NK-92 treated with Interleukin-12 subunit alpha and Interleukin-12 subunit beta, amount 100 ng/mL, for 24 hours (cell line): ENCODE data around the gene HDAC4.
"Not testable (repeated sequence)": the region's sequence is repeated elsewhere in the genome, so short reads cannot be mapped to it uniquely, and the experiment has no call there.

Experiments
- DNase-seq: peaks from one replicate; lab custom pipeline; 2025; lab: John Stamatoyannopoulos, UW

The HDAC4 gene

DNA sequence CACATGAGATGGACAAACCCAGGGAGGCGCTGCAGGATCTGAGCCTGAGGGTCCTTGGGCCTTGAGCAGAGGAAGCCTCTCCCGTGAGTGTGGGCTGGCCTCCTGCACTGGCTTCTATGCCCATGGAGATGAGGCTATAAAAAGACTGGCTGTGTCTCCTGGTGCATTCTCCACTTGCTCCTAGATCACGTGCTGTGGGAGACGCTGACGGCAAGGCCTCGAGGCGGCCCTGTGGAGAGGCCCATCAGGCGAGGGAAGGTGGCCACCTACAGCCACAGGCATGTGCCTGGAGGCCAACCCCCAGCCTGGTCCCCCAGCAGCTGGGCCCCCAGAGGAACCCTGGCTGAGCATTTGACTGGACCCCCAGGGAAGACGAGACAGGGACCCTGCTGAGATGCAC is 354.0 kb downstream of the HDAC4 start:
- no peak for DNase-seq

DNA sequence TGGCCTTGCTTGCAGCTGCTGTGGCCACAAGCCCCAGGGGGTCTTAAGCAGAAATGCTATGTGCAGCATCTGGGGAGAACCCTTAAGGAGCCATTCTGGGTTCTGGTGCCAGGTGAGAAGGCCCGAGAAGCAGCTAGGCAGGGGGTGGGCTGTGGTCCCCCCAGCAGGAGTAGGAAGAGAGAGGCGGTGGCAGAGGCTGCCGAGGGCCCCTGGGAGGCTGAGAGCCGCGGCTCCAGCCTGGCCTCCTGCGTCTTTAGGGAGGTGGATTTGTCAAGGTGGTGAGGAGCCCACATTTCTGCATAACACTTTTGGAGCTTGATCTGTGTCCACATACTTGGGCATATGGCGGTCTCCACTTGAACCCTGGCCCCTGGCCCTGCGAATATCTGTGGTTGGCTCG is 356.5 kb downstream of the HDAC4 start:
- no peak for DNase-seq

DNA sequence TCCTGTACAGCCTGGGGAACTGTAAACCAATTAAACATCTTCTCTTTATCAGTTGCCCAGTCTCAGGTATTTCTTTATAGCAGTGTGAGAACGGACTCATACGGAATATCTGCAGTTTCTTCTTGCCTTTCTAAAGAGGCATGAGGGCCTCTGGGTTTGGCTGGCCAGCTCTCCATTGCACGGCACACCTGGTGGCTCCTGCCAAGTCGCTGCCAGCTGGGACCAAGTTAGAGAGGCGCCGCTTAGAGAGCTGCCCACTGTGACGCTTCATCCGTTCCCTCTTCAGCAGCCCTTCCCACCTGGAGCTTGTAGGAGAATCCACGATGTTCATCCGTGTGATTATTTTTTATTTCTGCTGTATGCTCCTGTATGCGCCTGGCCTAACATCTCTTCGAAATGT is 357.5 kb downstream of the HDAC4 start:
- DNase-seq: no peak

DNA sequence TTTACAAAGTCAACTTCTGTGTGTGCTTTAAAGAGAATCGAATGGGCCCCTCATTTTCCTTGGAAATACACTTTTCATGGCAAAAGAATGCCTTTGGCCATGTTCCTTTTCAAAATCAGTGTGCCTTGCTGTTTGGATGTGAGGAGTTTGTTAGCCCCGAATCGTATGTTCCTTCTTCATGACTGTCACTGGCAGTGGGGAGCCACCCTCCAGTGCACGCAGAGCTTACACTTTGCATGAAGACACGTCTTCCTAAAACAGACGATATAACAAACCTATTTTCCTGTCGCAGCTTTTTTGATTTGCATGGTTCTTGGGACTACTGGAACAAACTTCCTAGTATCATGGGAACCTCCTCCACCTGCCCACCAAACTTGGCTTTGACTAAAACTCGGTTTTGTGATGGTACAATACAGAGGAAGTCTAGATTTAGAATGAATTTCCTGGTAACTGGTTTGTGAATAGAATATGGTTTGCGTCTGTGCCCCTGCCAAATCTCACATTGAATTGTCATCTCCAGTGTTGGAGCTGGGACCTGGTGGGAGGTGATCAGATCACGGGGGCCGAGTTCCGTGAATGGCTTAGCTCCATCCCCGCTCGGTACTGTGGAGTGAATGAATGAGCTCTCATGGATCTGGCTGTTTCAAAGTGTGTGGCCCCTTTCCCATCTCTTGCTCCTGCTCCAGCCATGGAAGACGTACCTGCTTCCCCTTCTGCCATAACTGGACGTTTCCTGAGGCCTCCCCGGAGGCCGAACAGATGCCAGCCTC is 358.1 kb downstream of the HDAC4 start:
- no peak for DNase-seq

DNA sequence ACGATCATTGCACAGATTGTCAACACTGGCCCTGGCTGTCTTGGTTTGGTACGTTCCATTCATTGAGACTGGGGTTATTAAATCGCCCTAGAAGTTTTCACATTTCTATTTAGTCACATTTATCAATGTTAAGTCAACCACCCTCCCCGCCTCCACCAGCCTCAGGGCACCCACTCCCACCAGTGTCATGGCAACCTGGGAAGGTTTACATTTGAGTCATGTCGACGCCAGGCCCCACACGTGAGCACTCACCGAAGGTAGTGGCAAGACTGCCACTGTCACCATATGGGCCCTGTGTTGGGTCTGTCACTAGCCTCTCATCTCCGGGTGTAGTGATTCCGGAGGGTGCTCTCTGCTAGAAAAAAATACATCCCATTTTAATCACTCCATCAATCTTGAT is 358.8 kb downstream of the HDAC4 start:
- no peak for DNase-seq

DNA sequence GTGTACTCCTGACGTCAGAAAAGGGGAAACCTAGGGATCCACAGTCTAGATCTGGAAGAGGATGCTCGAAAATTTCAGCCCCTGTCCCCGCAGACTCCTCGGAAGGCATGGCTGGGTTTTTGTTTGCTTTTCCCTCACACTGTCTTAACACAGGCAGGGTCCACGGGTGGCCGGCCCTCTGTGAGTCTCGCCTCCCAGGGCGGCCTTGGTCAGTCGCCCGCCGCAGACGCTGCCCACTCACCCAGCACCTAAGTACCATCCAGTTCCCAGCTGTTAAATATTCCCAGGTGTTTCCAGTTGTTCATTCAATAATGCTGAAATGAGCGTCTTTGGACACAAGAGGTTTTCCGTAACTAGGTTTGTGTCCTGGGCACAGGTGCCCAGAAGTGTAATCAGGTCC is 359.8 kb downstream of the HDAC4 start:
- DNase-seq: no peak

DNA sequence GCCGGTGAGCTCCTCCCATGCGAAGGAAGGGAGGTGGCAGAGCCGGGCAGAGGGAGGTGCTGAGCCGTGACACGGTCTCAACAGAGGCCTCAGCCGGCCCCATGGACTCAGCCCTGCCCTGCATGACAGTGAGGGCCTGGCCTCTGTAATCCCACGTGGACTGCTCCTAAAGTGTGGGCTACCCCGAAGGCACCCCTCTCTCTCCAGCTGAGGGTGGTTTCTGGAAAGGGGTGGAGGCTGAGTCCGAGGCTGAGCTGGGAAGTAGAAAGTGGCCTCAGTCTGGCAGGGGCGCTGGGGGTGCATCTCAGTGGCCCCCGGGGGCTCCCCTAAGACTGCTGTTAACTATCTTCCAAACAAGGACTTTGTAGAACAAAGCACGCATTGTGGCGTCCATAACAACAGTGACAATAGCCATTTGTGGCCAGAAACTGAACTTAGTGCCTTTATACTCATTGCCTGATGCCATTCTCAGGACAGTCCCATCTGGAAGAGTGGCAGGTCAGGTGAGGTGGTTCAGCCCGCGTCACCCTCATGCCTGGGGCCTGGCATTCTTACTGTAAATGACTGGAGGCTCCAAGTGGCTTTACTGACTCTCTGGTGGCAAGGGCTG is 360.6 kb downstream of the HDAC4 start:
- DNase-seq: no peak

DNA sequence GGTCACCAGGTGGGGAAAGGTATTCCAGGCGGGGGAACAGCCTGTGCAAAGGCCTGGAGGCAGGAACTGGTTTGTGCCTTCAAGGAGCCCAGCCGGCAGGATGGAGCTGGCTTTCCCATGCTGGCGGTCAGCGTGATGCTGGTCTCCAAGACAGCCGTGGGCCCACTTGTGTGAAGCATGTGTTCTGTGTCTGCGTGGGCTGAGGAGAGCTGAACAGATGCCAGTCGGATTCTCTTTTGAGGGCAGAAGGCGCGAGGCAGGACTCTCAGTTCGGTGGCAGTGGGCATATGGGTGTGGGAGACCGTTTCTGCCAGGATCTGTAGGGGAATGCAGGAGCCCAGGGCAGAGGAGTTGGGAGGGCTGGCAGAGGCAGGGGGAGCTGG is 361.4 kb downstream of the HDAC4 start:
- no peak for DNase-seq

DNA sequence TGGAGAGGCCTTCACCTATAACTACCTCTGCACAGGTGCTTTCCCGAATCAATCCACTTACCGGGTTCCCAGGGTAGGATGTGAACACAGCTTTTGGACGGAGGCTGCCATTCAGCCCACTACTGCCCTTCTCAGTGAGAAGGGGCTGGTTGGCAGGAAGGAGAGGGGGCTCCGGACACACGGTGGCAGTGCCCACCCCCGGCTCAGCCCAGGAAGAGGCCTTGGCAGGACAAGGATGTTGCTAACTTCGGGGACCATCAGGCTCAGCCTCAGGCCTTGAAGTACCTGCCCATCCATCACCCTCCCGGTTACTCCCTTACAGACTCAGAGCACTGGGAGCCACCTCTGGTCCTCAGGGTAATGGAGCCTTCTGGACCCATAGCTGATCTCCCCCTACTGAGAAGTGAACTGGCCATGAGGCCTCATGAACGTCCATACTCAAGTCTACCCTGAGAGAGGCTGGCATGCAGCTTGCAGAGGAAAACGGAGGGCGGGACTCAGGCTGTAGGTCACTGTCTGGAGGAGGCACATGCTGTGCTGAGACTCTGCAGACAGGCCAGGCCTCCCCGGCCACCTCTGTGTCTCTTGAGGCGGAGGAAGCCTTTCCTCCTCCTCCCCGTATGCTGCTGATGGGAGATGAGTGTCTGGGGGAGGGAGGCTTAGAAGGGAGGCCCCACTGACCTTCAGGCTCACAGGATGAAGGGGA is 361.9 kb downstream of the HDAC4 start:
- no peak for DNase-seq

DNA sequence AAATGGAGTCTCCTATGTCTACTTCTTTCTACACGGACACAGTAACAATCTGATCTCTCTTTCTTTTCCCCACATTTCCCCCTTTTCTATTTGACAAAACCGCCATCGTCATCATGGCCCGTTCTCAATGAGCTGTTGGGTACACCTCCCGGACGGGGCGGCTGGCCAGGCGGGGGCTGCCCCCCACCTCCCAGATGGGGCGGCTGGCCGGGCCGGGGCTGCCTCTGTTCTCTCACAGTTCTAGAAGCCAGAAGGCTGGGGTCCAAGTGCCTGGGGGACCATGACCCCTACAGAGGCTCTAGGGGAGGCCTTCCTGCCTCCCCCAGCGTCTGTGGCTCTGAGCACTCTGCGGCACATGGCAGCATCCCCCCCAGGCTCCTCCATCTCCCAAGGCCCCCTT is 362.5 kb downstream of the HDAC4 start:
- not testable (repeated sequence) for DNase-seq

DNA sequence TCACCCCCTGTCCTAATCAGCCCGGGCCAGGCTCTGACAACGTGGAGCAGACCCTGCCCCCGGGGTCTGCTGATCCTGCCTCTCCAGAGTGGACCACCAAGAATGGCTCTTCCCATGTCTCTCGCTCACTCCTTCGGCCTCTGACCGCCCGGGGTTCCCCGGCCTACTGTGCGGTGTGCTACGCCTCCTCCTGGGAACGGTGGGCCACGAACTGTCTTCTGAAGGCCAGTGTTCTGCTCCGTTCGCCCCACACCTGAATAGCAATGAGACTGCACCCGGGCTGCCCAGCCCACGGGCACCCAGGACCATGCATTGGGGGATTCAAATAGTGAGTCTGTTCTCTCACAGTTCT is 363.3 kb downstream of the HDAC4 start:
- no peak for DNase-seq

DNA sequence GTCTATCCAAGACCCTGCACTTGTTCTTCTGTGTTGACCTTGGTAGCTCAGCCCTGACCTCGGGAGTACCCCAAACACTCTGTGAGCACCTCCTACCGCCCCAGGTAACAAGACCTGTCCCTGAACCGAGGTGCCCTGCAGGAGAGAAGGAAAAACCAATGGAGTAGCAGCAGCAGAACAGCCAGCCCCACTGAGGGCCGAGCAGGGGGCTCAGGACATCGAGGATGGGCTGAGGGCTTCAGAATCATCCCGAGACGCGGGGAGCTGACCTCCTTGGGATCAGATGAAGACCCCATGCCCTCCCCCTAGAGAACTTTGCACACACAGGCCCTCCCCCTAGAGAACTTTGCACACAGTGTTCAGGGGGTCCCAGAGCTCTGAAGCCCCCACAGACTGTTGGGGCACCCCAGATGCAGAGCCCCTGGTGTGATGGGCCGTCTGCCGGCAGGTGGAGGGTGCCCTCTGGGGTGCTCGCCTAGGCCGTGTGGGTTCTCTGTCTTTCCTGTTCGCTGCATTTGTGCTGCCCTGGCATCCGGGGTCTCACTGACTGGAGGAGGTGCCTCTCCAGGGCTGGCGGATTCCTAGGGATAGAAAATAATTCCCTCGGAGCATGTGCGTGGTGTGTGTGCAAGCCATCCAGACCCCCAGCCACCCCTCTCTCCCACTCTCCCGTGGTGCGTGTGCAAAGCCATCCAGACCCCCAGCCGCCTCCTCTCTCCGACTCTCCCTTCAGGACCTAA is 363.8 kb downstream of the HDAC4 start:
- DNase-seq: no peak

DNA sequence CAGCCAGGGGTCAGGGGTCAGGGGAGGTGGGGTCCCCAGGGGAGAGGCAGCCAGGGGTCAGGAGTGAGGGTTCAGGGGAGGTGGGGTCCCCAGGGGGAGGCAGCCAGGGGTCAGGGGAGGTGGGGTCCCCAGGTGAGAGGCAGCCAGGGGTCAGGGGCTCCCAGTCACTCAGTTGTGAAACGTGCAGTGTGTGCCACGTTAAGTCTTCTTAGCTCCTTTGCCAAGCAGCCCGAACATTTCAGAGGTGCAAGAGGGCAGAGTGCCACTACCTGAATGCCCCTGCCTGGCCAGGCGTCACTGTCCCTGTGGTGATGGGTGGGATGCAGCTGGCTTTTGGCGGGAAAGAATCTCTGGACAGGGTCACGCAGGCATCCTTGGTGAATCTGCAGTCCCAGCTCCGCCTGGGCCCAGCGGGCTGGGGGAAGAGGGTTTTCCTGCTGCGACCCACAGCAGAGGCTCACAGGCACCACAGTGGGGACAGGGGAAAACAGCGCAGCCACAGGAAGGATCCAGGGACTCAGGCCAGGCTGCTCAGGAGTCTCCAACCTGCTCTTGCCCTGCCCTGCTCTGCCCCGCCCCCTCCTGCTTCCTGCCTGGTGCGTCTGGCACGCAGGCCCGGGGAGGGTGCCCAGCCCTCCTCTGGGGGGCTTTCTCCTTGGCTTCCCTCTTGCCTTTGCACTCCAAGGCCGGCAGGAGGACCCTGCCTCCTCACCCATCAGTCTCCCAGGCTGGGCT is 364.7 kb downstream of the HDAC4 start:
- DNase-seq: no peak

DNA sequence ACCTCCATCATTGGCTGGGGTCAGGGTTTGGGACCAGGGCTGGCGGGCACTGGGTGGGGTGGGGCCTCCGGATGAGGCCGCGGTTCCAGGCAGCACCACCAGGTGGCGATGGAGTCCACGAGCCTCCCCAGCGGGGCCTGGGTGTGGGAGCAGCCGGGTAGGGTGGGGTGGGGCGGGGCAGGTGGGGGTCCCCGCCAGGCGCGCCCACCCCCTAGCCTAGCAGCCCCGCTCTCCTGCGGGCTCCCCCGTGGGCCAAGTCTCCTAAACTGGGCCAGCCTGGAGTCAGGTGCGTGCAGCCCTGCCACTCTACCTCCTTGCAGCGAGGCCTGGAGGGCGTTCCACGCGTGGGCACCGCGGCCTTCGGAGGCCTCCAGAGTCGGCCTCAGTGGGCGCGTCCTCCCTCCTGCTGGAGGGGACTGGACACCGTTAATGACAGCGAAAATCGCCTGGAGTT is 365.4 kb downstream of the HDAC4 start:
- no peak for DNase-seq

DNA sequence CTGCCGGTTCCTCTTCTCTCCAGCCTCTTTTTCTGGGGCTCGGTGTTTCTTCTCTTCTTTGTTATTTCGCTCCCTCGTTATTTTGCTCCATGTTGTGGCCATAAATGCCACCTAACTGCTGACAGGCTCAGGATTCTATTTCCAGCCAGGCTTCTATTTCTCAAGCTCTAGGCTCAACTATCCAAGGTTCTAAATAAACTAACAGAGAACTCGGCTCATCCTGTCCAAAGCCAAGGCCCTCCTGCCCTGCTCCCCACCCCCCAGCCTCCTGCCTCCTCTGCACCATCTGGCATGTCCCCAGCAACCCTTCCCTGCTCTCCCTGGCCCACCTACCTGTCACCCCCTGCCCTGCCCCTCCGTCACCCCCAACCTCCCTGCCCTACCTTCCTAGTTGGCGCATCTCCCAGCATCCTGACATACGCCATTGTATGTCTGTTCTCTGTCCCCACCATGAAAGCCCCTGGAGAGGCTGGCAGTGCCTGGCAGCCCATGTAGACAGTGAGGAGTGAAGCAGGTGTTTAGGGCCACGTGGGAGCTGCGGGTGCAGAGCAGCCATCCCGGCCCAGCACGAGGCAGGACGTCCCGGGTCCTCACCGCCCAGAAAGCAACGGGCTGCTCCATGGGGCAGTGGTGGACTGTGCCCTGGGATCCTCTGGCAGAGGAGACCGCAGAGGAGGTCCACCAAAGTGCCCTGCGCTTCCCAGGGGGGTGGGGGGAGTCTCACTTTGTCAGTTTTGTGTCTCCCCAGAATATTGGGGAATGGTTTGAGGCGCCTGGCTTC is 366.1 kb downstream of the HDAC4 start:
- DNase-seq: no peak

DNA sequence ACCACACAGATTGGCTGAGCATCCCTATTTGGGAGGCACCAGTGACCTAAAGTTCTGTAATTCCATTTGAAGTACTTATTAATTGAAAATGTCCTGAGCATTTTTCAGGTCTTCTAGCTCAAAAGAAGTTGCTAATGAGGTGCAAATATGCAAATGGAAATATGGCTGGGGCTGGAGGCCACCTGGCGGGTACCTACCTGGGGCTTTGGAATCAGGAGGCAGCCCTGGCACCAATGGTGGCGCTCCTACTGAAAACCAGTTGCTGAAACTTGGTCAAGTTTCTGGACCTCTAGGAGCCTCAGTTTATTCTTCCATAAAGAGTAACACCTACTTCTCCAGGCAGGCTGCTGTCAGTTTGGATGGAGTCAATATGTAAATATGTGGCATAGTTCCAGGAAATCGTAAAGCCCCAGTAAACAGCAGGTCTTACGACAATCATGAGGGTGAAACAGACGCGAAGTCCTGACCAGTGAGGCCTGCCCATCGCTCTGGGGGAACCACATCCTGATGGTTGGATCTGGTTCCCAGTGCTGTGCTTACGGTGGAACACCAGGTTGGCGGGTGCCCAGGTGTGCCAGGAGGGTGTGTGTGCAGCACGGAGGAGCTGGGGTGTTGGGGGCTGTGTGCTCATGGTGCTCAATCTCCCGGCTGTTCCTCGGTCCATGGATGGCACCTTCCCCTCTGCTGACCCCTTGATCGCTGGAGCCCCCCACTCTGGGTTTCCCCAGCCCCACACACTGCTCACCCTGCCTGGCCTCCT is 366.8 kb downstream of the HDAC4 start:
- no peak for DNase-seq

DNA sequence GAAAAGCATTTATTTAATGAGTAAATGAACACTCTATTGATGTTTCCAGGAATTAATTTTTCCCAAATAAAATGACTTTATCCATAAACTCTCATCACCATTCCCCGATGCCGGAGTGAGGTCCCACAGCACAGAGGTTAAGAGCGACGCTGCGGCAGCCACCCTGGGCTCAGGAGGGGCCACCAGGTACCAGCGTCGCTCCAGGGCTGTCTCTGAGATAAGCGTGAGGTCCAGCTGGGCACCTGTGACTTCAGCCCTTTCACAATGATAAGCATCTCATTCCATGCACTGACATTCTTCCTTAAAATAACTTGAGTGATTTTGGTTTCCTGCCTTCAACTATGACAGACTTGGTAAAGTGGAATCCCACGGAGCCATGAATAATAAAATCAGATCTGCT is 370.9 kb downstream of the HDAC4 start:
- no peak for DNase-seq

DNA sequence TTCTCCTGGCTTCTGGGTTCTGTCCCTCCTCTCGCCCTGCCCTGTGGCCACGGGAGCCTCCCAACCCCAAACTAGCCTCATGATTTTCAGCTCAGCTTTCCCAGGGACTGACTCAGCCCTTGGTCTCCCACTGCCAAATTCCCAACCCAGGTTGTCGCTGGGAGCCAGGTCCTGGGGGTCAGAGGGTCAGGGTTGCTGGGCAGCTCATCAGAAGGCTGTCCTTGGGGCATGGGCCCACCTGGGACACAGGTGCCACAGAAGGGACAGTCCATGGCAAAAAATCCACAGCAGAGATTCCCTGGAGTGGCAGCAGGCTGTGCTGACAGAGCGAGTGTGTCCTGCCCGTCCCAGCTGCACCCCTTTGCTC is 372.6 kb downstream of the HDAC4 start:
- DNase-seq: no peak

DNA sequence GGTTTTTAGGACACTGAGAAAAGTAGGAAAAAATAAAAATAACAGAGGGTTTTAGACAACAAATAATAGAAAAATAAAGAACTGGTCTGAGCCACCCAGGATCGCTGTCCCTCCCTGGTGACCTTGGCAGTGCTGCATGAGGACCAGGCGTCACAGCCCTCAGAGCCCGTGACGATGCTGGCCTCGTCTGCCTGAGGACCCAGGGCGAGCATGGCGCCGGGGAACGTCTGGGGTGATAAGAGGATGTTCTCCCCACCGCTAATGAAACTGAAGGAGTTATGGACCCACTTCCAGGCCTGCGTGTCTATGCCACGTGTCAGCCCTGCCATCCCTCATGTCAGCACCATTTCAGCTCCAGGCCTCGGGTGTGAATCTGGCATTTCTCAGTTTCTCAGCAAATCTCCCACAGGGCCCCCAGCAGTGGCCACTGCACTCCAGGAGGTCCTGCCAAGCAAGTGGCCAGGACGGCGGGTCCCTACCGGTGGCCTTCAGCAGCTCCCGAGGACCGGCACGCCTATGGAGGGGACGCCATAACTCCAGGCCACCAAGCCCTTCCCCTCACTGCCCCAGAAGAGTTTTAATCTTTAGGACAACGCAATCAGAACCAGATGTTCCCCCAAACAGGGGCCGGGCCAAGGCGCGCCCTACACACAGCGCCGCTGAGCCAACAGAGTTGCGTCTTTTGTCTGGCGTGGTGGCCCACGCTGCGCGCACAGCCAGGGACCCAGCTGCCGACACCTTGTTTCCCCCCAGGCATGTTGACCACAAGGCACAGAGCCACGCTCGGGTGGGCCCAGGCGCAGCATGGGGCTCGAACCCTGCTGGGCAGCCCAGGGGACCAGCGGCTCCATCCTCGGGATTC is 373.2 kb downstream of the HDAC4 start:
- DNase-seq: no peak
